ENCODE data around the gene GRIK3.

GRCh38 chr1:36836196-36836883 is 198.0 kb downstream of the GRIK3 start:
- TF ChIP-seq CREB1 (IDR thresholded peaks at IDR 0.05; ENCODE audit: low read depth) (no peak), RAD21 (IDR thresholded peaks at IDR 0.05; ENCODE audit: low read depth) (no peak), CEBPB (IDR thresholded peaks at IDR 0.05) (no peak), TAF1 (IDR thresholded peaks at IDR 0.05; ENCODE audit: low read depth) (no peak)
- TF ChIP-seq, protein P1, sequence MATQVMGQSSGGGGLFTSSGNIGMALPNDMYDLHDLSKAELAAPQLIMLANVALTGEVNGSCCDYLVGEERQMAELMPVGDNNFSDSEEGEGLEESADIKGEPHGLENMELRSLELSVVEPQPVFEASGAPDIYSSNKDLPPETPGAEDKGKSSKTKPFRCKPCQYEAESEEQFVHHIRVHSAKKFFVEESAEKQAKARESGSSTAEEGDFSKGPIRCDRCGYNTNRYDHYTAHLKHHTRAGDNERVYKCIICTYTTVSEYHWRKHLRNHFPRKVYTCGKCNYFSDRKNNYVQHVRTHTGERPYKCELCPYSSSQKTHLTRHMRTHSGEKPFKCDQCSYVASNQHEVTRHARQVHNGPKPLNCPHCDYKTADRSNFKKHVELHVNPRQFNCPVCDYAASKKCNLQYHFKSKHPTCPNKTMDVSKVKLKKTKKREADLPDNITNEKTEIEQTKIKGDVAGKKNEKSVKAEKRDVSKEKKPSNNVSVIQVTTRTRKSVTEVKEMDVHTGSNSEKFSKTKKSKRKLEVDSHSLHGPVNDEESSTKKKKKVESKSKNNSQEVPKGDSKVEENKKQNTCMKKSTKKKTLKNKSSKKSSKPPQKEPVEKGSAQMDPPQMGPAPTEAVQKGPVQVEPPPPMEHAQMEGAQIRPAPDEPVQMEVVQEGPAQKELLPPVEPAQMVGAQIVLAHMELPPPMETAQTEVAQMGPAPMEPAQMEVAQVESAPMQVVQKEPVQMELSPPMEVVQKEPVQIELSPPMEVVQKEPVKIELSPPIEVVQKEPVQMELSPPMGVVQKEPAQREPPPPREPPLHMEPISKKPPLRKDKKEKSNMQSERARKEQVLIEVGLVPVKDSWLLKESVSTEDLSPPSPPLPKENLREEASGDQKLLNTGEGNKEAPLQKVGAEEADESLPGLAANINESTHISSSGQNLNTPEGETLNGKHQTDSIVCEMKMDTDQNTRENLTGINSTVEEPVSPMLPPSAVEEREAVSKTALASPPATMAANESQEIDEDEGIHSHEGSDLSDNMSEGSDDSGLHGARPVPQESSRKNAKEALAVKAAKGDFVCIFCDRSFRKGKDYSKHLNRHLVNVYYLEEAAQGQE (IDR thresholded peaks at IDR 0.05; ENCODE audit: low read depth): no peak
